OCI-LY7 (cell line): Measurements from ENCODE around the gene ZNF525. TPM values are rescaled to one million over a fixed set of nuclear protein-coding genes. Genes with fewer than 3 reads are reported as not detected.

Experiments
- BruUV-seq: library from RNA; stranded (reverse); fragments of 400-500 nt; replicated peaks from 2 replicates; lab custom pipeline; 2021; lab: Mats Ljungman, UMichigan
- CTCF ChIA-PET: fragments of 300-600 bp; sonication (Branson Sonifier 250); formaldehyde crosslinking; loops from one replicate; lab custom pipeline; 2022; ENCODE audit warnings: antibody characterized with exemption; ENCODE audit not compliant: unreplicated experiment; lab: Charles Lee
- POLR2A ChIA-PET: fragments of 300-600 bp; sonication (Branson Sonifier 250); formaldehyde crosslinking; loops from one replicate; lab custom pipeline; 2022; ENCODE audit warnings: antibody characterized with exemption; lab: Charles Lee
- DNase-seq: peaks from one replicate; pipeline ENCODE4 v3.0.0-alpha.2; 2015; ENCODE audit warnings: low spot score
- H2AFZ ChIP-seq: fragments of 200-600 bp; sonication (generic), shearing (Covaris generic); 2 replicates; pipeline ENCODE4 v1.6.1; 2014; ENCODE audit warnings: mild to moderate bottlenecking, antibody characterized with exemption, low read length, moderate library complexity
- H3K27ac ChIP-seq: fragments of 200-600 bp; sonication (generic); 2 replicates; pipeline ENCODE4 v1.5.1; 2014; ENCODE audit warnings: mixed run types, low read depth, mild to moderate bottlenecking, moderate library complexity, low read length, inconsistent platforms; ENCODE audit not compliant: poor library complexity, severe bottlenecking
- H3K36me3 ChIP-seq: fragments of 200-600 bp; sonication (generic); 2 replicates; pipeline ENCODE4 v1.6.1; 2014; ENCODE audit warnings: mild to moderate bottlenecking, antibody characterized with exemption, low read length, moderate library complexity, mixed read lengths; ENCODE audit not compliant: insufficient read depth
- H3K4me1 ChIP-seq: fragments of 200-600 bp; sonication (generic); 2 replicates; pipeline ENCODE4 v1.5.1; 2014; ENCODE audit warnings: mild to moderate bottlenecking, low read length; ENCODE audit not compliant: insufficient read depth, poor library complexity, severe bottlenecking
- H3K4me2 ChIP-seq: fragments of 200-600 bp; sonication (generic); 2 replicates; pipeline ENCODE4 v1.6.1; 2014; ENCODE audit warnings: mild to moderate bottlenecking, low read length
- H3K4me3 ChIP-seq: fragments of 200-600 bp; sonication (generic); 2 replicates; pipeline ENCODE4 v1.5.1; 2014; ENCODE audit warnings: mild to moderate bottlenecking, low read depth, low read length; ENCODE audit not compliant: poor library complexity, severe bottlenecking
- H3K79me2 ChIP-seq: fragments of 200-600 bp; sonication (generic); 2 replicates; pipeline ENCODE4 v1.6.1; 2016; ENCODE audit warnings: low read depth, mild to moderate bottlenecking, low read length, moderate library complexity, mixed read lengths; ENCODE audit not compliant: insufficient read depth
- H3K9me2 ChIP-seq: fragments of 200-600 bp; sonication (generic); 2 replicates; pipeline ENCODE4 v1.6.1; 2016; ENCODE audit warnings: mild to moderate bottlenecking, low read length, mixed read lengths; ENCODE audit not compliant: insufficient read depth
- H3K9me3 ChIP-seq: fragments of 200-600 bp; sonication (generic); 2 replicates; pipeline ENCODE4 v1.6.1; 2014; ENCODE audit warnings: mild to moderate bottlenecking, mixed run types, low read length, mixed read lengths
- H4K20me1 ChIP-seq: fragments of 200-600 bp; sonication (generic); 2 replicates; pipeline ENCODE4 v1.6.1; 2014; ENCODE audit warnings: mild to moderate bottlenecking, antibody characterized with exemption, low read length, moderate library complexity, mixed read lengths; ENCODE audit not compliant: insufficient read depth
- CTCF ChIP-seq: fragments of 200-600 bp; sonication (generic); conservative IDR thresholded peaks from 2 replicates; pipeline ENCODE4 v1.5.1; 2014; ENCODE audit warnings: mild to moderate bottlenecking, antibody characterized with exemption, low read length, moderate library complexity, mixed read lengths
- EZH2phosphoT487 ChIP-seq: fragments of 200-600 bp; sonication (generic); IDR thresholded peaks from 2 replicates; pipeline ENCODE4 v1.6.1; 2018; ENCODE audit warnings: low read depth, borderline replicate concordance, mild to moderate bottlenecking, mixed run types, antibody characterized with exemption, low read length, moderate library complexity, mixed read lengths
- intact Hi-C: fragments of 100-400 bp; cut with micrococcal nuclease; formaldehyde crosslinking; loops from one replicate; pipeline ENCODE4 v1.10.0; 2022; ENCODE audit not compliant: unreplicated experiment
- total RNA-seq, 2 experiments: library from RNA; depleted of rRNA in 1 of 2; stranded (reverse); fragments of >200 nt in 1 of 2; shearing (Covaris generic) in 1 of 2; gene quantifications; 2 replicates each; pipeline ENCODE4 v1.2.3, GENCODE V29; 2014 to 2022

ZNF525 gene
- total RNA-seq, 2 experiments from 2014 or later, result 21.0 TPM

- H3K4me2 ChIP-seq, result no peak overlapping the region
- BruUV-seq, result no TSS peak
- H4K20me1 ChIP-seq, result no peaks in the 10 kb centered on the region
These were observed 15.9 kb downstream of the ZNF525 start for GRCh38 chr19:53381376-53381775.

GRCh38 chr19:53388168-53388567 lies 22.7 kb downstream of the ZNF525 start:
- Histone ChIP-seq H3K4me2 (no peak overlapping the region), H3K9me2 (no peaks in the 10 kb centered on the region), H4K20me1 (no peaks in the 10 kb centered on the region), H3K4me3 (no peak overlapping the region), H3K9me3 (peaks cover 28% of the 10 kb centered on the region; the same call in 1 of the 2 replicates), H3K4me1 (peaks cover 6% of the 10 kb centered on the region), H3K27ac (no peak overlapping the region), H3K79me2 (no peaks in the 10 kb centered on the region), H2AFZ (no peak overlapping the region), H3K36me3 (peaks cover 41% of the 10 kb centered on the region)
- ChIA-PET CTCF (no interaction called here), POLR2A (no interaction called here)
- no TSS peak for BruUV-seq
- intact Hi-C loops, result no loop called here
- DNase-seq, result no peak
- no peak for TF ChIP-seq CTCF
- TF ChIP-seq EZH2phosphoT487, result no peak

More at GRCh38 chr19:53381376-53381775, 15.9 kb downstream of the ZNF525 start:
- no peaks in the 10 kb centered on the region for H3K79me2 ChIP-seq
- peaks cover 53% of the 10 kb centered on the region for H3K9me3 ChIP-seq
- H3K4me3 ChIP-seq, result no peak overlapping the region
- ChIA-PET CTCF (no interaction called here), POLR2A (interaction anchor here (0.7 kb wide), 1 partner anchor 689 kb away, joined by 3 read pairs; no protein-coding TSS in a partner anchor)
- DNase-seq, result no peak
- intact Hi-C loops, result no loop called here
- no peaks in the 10 kb centered on the region for H3K9me2 ChIP-seq
- no peak overlapping the region for H3K27ac ChIP-seq
- H2AFZ ChIP-seq, result no peak overlapping the region
- no peak for TF ChIP-seq EZH2phosphoT487
- no peak for TF ChIP-seq CTCF
- no peaks in the 10 kb centered on the region for H3K4me1 ChIP-seq
- peaks cover 100% of the 10 kb centered on the region for H3K36me3 ChIP-seq

GRCh38 chr19:53388904-53389303 lies 23.4 kb downstream of the ZNF525 start:
- Histone ChIP-seq H3K4me3 (no peak overlapping the region), H2AFZ (no peak overlapping the region), H3K4me2 (no peak overlapping the region), H3K36me3 (peaks cover 33% of the 10 kb centered on the region), H3K79me2 (no peaks in the 10 kb centered on the region), H4K20me1 (no peaks in the 10 kb centered on the region), H3K9me3 (peaks cover 24% of the 10 kb centered on the region; the same call in 1 of the 2 replicates), H3K9me2 (no peaks in the 10 kb centered on the region), H3K27ac (no peak overlapping the region), H3K4me1 (peaks cover 6% of the 10 kb centered on the region)
- ChIA-PET CTCF (no interaction called here), POLR2A (no interaction called here)
- TF ChIP-seq EZH2phosphoT487, result no peak
- TF ChIP-seq CTCF, result no peak
- no TSS peak for BruUV-seq
- DNase-seq, result no peak
- intact Hi-C loops, result no loop called here
